Endometrial microvascular endothelial cells (primary cell): ENCODE data around the gene DISP3. TPM values are rescaled to one million over a fixed set of nuclear protein-coding genes. Genes with fewer than 3 reads are reported as not detected.

Experiments
- in situ Hi-C: cut with HindIII; loops from 2 replicates; pipeline ENCODE4 v1.10.0; 2017; ENCODE audit warnings: low sequenced_read_pairs, low pct_unique_long_range_greater_than_20kb; ENCODE audit errors: inconsistent ontology term
- total RNA-seq: library from RNA; depleted of rRNA; stranded (reverse); fragments of >200 nt; gene quantifications from one replicate; pipeline ENCODE4 v1.2.3, GENCODE V29; 2015; ENCODE audit errors: inconsistent ontology term

DISP3 gene
- total RNA-seq, 1 donor from 2014 or later, result 0.56 TPM

DNA sequence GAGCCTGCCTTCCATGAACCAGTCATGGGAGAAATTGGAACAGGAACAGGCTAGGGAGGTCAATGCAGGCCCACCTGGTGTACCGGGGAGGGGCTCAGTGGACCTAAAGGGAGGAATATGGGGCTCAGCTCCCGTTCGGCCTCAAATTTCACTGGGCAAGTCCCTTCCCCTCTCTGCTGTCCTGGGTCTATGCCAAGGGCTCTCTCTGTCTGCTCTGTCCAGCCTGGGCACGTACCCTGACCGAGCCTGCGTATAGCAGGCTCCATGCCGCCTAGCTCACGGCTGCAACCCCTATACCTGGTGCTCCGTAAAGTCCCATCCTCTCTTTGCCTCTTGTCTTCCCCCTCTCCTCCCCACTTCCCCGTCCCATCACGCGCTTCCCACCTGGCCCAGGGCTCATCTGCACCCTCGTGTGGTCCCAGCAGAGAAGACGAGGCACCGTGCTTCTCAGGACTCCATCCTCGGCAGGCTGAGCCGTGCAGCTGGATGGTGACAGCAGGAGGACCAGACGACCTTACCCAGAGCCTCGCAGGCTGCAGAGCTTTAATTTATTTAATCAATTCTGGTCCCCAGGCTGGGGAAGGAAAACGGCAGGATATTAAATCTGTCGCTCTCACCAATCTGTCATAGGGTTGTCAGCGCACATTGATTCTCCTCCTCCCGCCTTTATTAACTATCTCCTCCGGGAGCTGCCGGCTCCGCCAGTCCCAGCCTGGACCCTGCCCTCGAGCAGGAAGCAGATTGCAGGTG is 25.0 kb upstream of the DISP3 start:
- in situ Hi-C loops, result no loop called here

DNA sequence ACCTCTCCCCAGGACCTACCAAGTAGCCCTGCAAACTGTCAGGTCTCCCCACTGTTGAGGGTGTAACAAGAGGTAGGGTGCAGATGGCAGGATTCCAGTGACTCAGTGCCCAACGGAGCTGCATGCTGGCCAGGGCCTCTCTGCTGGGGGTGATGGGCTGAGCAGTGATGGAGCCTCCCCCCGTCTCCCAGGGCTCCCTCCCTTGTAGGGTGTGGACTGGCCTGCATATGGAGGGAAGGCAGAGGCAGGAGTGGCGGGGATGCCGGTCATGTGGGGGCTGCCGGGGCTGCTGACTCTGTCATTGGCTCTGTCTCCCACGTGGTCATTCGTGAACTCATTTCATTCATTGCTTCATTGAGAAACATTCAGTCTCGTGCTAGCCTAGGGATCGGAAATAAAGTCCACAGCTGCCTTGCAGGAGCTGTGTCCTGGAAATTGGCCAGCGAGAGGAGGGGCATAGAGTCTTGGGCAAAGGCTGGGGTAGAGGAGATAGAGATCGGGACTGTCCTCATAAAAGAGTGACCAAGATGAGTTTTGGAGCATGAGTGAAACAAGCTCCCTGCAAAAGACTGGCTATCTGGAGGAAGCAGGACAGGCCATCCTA is 22.9 kb upstream of the DISP3 start:
- in situ Hi-C loops, result no loop called here

DNA sequence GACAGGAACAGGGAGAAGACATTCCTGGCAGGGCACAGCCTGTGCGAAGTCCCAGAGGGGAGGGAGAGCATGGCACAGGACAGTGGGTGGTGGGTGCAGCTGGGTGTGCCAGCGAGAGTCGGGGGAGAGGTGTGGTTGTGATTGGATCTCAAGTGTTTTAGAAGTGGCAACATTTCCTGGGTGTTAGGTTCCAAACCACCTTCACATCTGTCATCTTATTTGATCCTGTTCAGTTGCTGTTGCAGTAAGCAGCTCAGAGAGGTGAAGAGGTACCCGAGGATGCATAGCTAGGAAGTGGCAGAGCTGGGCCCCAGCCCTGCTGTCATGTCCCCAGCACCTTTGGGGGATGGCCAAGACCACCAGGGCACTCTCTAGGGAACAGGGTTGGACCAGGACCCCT is 22.0 kb upstream of the DISP3 start:
- in situ Hi-C loops, result no loop called here

DNA sequence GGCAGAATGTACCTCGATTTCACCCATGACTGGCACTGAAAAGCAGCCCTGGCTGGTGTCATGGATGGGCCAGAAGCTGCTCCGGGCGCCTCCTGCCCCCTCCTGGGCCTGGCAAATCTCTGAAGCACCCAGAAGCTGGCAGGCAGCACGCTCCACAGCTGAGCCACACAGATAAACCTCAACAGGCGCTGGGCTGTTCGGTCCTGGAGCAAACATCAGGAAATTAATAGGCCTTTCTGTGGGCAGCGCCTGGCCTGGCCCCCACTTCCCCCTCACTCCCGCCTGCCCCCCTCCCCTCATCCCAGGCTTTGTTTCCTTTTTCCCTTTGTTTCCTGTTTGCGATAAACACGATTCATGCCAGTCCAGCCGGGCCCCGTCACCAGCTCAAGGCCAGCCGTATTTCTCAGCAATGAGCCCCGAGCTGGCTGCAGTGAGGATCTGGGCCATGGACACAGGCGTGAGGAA is 20.1 kb upstream of the DISP3 start:
- in situ Hi-C loops, result no loop called here

DNA sequence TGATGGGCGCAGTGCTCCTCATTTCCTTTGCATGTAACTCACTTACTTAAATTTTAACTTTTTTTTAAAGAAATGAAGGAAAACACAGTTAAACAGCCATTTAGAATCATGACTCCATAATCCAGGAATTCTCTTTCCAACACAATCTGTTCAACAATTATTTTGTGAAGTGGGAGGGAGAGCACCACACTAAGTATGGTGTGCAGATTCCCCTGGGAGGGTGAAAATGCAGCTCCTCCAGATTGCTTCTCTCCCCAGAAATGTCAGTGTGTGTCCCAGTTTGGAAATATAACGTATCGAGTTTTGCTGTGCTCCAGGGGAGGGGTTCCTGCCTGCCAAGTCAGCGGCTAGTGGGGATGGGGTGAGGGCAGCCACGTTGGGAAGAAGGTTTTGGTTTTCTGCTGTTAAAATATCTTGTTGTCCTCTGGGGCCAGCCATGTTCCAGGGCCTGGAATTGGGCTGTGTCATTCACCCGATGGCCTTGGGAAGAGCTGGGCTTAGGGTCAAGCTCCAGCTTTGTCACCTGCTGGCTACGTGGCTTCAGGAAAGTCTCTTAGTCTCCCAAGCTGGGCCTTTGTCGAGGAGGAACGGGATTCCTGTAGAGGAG is 17.3 kb upstream of the DISP3 start:
- in situ Hi-C loops, result no loop called here

DNA sequence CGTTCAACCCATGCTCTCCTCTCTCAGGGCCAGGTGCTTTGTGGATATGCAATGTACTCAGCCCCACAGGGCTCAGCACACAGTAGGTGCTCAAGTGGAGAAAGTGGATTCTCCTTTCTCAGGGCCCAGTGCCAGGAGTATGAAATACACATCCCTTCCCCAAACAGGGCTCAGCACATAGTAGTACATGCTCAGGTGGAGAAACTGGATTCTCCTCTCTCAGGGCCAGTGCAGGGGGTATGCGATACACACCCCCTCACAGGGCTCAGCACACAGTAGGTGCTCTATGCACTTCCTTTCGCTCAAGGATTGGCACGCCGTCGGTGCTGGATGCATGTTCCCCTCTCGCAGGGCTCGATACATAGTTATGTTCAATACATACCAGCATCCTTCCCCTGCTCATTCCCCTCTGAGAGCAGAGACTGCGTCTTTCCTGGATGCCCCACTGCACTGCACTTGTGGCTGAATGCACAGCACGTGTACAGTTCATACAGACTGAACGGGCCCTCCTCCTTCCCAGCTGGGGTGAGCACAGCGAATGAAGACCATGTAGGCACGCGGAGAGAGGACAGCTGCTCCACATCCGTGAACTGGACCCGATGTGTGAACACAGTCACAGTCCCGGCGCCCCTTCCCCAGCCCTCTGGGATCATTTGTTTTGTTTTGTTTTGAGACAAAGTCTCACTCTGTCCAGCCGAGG is 16.6 kb upstream of the DISP3 start:
- in situ Hi-C loops, result no loop called here

DNA sequence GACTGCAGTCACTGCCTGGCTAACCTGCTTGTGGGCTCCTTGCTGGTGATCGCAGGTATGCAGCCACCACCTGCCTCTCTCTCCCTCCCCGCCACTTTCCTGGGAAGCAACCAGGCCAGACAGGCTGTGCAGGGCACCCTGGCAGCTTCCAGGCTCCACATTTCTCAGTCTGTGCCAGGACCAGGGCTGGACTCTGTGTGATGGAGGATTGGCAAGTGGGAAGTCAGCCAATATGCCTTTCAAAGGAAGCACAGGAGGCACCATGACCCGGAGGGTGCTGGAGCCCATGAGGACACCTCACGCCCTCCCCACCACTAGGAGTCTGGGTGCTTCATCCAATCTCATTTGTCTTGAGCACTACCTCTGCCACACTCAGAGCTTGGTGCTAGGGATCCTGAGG is 15.8 kb upstream of the DISP3 start:
- in situ Hi-C loops, result no loop called here

DNA sequence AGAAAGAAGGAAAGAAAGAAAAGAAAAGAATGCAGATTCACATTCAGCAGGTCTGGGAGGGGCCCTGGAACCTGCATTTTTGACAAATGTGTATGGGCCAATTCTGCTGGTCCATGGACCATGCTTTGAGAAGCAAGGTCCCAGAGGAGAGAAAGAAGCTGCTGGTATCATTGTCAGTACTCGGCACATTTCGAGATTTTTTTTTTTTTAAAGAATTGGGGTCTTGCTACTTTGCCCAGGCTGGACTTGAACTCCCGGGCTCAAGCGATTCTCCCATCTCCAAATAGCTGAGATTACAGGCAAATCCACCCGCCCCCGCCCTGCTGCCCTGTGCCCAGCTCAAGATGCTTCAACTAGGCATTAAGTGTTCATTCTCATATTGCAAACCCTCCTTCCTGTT is 13.6 kb upstream of the DISP3 start:
- in situ Hi-C loops, result no loop called here

DNA sequence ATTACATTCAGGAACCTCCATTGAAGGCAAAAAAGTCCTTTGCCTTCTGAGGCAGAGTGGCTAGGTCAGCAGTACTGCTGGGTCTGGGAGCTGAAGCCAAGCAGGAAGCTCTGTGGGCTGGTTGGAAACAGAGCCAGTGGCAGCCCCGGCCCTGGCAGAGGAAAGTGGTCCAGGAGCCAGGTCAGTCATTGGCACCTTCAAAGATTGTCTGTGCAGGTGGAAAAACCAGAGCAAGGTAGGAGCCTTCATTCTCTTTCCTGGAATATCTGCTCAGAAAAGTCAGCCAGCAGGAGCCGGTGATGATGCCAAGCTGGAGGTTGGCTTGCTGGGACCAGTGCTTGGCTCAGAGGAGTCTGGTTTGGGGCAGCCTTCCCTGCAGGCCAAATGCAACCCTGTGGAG is 12.5 kb upstream of the DISP3 start:
- in situ Hi-C loops, result no loop called here

DNA sequence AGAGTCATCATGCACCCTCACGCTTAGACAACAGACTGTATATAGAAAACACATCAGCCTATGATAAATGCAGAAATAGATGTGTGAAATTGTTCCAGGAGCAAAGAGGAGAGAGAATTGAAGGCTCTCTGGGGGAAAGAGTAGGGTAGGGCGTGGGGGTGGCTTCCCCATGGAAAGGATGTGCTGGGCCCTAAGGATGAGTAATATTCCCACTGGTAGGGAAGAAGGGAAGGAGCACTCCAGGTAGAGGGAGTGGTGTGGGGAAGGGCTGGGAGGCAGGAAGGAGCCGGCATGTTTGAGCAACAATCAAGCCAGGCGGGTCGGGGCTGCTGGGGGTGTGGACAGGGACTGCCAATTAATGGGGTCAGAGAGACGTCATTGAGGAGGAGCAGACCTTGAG is 10.1 kb upstream of the DISP3 start:
- in situ Hi-C loops, result no loop called here

DNA sequence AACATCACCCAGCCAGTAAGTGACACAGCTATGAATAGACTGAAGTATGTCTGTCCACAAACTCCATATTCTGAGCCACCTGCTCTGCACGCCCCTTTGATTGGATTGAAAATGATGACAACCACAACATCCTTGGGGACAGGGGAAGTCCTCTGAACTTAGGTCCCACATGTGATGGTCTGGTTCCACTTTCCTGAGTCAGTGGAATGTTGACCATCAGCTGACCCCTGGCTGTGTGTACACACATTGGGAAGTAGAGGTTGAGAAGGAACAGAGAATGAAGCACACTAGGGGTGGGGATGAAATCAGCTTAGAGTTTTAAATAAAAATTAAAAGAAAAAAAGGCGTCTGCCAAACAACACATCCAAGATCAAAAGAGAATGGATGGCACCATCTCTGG is 8.0 kb upstream of the DISP3 start:
- in situ Hi-C loops, result no loop called here

DNA sequence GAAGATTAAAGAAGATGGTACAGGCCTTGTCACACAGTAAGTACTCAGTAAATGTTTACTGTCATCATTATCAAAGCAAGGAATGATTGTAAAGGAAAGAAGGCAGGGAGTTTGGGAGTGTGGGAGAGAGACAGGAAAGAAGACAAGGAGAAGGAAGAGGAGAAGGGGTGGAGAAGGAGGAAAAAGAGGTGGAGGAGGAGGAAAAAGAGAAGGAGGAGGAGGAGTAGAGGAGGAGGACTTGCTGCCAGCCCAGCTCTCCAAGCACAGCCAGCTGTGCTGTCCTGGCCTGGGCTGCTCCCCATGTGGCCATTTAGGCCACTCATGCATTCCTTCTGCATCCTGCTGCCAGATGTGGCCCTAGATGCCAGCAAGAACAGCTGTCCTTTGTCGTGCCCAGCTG is 7.5 kb upstream of the DISP3 start:
- in situ Hi-C loops, result no loop called here

DNA sequence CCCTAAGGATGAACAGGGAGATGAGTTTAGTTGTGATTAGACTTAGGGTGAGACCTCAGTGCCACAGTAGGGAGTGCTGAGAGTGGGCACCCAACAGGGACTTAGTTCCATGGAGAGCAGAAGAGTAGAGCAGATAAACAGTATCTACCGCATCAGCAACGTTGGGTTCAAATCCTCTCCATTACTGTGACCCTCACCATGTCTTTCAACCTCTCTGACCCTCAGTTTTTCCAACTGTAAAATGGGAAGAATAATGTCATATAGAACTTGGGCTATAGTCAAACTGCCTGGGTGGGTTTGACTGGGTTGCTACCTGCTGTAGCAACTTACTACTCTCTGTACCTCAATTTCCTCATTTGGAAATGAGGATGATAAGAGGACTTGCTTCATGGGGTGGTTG is 6.7 kb upstream of the DISP3 start:
- in situ Hi-C loops, result no loop called here

DNA sequence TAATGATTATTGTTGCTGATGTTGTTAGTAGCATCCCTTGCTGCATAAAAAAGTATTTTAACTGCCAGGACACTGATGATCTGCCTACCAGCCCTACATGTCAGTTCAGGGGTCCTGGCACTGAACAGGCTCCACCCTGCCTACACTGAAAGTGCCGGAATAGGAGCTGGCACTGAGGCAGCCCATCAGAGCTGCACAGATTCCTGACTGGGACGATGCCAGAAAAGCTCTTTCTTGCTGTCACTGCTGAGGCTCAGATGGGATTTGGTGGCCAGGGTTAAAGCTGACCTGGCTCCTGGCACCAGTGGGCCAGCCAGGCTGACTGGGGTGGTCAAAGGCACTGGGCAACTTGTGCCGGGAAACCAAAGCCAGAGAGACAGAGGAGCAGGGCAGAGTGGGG is 6.2 kb upstream of the DISP3 start:
- in situ Hi-C loops, result no loop called here

DNA sequence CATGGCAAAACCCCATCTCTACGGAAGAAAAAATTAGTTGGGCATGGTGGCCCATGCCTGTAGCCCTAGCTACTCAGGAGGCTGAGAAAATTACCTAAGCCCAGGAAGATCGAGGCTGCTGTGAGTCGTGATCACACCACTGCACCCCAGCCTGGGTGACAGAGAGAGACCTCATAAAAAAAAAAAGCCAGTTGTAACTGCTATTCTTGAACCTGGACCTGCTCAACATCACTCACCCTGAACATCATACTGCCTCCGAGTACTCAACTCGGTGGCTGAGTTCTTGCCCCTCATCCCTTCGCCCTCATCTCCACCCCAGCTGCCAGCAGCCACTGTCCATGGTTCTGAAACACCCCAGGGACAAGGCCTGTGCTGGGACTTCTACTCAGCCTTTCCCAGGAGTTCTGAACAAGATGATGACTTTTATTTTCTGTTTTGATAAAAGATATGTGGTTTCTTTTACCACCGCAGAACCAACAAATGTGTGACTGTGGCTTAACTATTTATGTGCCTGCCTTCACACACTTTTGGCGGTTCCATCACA is 5.4 kb upstream of the DISP3 start:
- in situ Hi-C loops, result no loop called here

DNA sequence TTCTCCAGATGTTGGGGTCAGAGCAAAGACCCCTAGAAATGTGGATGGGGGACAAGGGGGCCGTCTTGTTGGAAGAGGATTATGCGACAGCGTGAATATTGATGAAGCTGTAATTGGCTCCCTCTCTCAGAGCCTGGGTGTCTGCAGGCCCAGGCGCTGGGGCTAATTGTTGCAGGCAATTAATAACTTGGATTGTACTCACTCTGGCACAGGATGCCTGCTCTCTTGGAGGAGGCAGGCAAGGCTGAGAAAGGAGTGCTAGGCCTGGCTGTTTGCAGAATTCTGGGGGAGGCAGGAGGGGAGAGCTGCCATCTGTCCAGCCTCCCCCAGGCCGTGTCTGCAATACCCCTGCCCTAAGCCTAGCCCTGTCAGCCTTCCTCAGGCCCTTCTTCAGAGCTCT is 4.1 kb upstream of the DISP3 start:
- in situ Hi-C loops, result no loop called here

DNA sequence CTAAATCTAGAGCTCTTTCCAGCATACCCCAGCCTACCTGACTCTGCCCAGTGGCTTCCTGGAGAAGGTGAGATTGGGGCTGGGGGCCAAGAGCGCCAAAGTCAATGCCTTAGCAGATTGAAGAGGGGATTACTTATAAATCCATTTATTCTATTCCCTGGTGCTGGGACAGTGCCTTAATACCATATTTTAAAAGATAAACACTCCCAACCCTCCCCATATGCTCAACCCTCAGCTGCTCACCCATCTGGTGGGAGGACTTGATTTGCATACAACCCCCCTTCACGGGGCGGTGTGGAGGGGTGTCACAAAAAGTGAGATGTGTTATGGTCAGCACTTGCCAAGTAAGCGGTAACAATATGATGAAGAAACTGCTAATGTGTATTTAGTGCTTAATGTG is 3.2 kb upstream of the DISP3 start:
- in situ Hi-C loops, result no loop called here

DNA sequence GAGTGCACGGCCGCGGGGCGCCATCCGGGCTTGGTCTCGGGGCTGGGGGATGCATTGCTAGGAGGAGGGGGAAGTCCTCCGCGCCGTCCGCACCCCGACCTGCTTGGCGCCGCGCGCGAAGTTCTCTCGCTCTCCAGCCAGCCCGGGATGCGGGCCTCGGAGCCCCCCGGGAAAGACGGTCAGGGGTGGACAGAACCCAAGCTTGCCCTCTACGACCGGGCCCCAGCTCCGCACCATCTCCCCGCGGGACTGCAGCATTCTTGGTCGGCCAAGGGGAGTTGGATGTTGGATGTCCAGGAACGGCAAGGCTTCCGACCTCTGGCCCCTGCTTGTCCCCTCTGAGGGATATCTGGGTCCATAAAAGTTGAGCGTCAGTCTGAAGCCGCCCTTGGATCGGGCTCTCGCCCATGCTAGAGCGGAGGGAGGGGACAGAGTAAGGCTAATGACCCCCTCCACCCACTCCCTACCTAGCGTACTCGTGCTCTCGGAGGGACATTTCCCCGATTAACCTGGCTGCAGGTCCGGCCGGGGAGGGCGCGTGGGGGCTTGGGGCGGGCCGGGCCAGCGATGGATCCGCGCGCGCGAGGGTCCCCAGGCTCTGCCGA is 522 bp downstream of the DISP3 start:
- in situ Hi-C loops, result no loop called here

DNA sequence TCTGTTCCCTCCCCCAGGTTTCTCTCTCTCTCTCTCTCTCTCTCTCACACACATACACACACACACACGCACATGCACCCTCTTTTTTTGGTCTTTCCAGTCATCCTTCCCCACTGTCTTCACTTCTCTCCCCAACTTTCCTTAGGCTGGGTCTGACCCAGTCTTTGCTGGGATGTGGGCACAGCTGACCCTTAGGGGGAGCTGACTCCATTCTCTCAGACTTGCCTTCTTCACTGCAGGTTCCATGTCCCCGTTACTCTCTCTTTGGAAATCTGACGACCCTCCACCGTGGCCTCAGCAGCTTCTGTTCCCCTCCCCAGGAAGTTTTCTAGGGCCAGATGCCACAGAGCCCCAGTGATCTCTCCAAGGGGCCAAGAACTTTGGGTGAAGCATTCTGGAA is 2.1 kb downstream of the DISP3 start:
- in situ Hi-C loops, result no loop called here
